DMS153 treated with DMSO at 0.1 percent for 48 hours (cell line): Measurements from ENCODE around the gene FLRT1.
A peak's percentile ranks its signal among the peaks of the same experiment; 100 is the strongest.

ENCODE experiments used
- DNase-seq: peaks from one replicate; lab custom pipeline; 2025; ENCODE audit not compliant: unreplicated experiment; lab: John Stamatoyannopoulos, UW

The FLRT1 gene

DNA sequence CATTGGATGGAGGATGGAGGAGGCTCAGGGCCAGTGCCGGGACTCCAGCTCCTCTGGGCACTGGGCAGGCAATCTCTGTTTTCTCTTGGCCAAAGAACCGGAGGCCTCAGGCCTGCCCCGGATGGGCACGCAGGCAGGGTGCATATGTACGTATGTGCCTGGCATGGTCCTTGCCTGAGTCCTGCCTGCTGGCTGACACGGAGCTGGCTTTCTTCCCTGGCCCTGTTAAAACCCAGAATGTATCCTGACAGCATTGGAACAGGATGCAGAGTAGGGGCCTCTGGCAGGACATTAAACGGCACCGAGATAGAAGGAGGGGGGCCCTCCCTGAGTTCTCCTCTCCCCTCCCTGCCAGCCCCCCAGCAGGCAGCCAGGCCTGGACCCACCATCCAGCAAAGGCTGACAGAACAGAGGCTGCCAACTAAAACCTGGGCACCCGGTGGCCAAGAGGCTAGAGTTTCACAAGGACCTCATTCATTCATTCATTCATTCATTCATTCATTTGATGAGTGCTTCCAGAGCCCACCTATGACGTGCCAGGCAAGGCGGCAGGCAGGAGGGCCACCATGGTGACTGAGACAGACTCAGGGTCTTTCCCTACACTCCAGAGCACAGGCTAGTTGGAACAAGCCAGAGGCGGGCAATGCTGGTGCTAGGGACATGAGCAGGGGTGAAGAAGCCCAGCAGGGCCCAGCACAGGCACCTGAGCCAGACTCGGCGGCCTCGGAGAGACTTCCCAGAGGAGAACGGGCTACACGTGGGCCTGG, 28.8 kb downstream of the FLRT1 start:
- DNase-seq = no peak

DNA sequence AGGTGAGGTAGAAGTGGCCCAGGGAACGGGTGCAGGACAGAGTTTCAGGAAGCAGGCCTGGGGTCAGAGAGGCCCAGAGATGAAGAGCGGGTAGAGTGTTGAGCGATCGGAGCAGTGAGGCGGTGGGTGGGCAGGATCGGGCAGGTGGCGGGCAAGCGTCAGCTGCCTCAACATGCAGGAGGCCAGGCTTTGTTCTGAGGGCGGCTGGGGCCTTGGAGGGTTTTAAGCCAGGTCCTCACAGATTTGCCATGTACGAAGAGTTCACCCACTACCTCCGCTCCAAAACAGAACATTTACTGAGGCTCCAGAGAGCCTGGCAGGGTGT, 29.4 kb downstream of the FLRT1 start:
- no peak for DNase-seq

DNA sequence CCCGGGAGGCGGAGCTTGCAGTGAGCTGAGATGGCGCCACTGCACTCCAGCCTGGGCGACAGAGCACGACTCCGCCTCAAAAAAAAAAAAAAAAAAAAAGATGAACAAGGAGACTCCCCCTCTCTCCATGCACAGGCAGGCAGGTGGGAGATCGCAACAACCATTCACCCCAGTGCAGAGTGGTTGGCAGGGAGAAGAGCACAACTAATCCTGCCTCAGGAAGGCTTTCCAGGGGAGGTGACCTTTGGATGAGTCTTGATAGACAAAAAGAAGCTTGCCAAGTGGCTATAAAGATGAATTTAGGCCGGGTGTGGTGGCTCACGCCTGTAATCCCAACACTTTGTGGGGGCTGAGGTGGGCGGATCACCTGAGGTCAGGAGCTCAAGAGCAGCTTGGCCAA, 30.0 kb downstream of the FLRT1 start:
- DNase-seq = no peak

GRCh38 chr11:64067230-64067993, 31.7 kb downstream of the FLRT1 start:
- DNase-seq = no peak

DNA sequence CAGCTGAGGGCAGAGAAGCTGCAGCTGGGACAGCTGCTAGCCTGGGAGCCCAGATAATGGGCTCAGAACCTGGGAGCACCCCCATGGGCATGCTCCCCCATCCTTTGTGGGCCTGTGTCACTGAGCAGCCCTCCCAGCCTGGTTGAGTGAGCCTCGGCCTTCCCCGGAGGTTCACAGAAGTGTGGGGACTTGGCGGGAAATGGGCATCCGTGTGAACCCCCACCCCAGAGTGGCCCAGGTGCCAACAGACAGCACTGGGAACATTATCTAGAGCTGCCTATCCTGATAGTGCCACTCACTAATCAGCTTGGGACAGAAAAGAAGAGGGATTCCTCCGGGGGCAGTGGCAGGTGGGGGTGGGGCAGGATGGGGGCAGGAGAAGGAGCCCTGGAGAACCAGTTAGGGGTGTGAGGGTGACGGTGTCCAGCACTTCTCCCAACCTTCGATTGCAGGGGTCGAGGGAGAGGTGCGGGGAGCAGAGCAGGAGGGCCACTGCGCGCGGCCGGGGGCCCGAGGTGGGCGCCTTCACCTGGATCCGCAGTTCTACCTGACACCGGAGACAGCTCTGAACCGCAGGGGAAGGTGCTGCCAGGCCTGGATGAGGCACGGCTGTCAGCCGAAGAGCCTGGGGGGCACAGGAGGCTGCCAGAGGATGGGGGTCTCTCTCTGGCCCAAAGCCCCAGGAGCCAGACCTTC, 33.1 kb downstream of the FLRT1 start:
- DNase-seq = no peak

DNA sequence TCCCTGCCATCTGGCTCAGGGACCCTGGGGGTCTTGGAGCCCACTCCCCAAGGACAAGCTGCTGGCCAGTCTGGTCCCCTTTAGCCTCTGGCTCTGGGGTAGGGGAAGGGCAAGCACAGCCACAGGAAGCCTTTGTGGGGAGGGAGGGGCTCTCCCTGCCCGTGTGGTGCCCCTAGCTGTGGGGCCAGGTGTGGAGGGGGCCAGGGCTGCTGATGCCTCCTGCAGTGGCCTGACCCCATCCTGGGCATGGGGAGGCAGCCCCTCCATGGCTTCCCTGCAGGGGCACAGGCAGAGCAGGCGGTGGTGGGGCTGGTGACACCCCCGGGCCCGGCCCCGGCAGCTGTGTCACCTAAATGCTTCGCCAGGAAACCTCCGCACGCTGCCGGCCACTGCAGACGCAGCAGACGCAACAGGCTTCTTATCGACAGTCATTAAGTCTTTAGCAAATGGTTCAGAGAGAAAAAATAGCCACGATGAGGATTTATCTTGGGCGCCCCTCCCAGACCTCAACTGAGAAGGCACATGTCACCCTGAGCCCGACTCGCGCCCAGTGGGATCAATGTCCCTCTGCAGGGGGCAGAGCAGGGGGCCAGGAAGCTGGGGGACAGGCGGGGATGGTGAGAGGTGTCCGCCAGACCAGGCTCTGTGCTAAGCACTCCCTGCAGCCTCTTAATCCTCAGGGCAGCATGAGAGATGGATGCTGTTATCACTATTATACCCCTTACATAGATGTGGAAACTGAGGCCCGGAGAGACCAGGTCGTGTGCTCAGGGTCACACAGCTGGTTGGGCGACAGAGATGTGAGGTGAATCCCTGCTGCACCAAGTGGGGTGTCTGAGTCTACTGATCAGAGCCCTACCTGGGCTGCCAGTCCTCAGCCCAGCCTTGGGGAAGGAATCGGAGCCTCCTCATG, 33.9 kb downstream of the FLRT1 start:
- DNase-seq = no peak

GRCh38 chr11:64070314-64070681, 34.6 kb downstream of the FLRT1 start:
- DNase-seq = no peak

DNA sequence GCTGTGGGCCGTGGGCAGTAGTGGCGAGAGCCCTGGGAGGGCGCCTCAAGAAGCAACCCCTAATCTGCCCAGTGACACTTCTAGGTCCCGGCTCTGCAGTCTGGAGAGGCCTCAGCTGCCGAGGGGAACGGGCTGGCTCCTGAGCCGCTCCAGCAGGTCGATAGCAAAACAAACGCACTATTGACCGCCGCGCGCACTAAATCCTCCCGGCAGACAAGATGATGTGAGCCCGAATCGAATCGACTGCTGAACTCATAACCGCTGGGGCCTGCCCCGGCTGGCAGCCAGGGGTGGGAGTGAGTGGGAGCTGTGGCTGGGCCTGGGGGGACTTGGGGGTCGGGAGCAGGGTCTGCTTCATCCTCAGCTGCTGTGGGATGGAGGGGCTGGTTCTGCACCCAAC, 36.1 kb downstream of the FLRT1 start:
- no peak for DNase-seq

DNA sequence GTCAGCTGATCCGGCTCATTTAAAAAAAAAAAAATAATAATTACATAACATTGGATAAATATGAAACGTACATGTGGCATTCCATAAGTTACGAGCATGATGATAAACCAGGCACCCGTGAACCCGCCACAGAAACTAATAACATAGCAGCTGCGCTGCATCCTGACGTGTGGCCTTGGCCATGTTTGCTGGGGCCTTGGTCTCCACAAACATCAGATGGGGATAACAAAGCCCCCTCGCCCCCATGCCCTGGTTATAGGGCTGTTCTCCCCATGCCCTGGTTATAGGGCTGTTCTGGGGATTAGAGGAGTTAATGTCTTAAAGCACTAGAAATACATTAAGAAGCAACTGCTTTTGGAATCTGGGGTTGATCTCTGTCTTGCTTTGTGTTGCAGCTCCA, 36.7 kb downstream of the FLRT1 start:
- no peak for DNase-seq

DNA sequence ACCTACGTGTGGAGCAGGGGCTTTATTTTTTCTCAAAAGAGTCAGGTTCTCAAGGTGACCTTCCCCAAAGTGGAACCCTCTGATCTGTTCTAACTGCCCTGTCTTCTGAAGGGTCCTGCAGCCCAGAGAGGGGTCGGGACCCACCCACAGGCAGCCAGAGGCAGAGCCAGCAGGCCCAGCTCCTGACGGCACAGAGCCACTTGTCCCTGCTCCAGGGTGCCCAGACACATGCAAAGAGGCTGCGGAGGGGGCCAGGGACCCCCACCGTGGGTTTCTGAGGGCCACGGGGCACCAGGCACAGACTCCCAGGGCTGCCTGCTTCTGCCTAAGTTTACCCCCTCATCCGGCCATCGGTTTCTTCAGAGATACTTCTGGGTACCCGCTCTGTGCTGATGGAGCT, 37.1 kb downstream of the FLRT1 start:
- no peak for DNase-seq

DNA sequence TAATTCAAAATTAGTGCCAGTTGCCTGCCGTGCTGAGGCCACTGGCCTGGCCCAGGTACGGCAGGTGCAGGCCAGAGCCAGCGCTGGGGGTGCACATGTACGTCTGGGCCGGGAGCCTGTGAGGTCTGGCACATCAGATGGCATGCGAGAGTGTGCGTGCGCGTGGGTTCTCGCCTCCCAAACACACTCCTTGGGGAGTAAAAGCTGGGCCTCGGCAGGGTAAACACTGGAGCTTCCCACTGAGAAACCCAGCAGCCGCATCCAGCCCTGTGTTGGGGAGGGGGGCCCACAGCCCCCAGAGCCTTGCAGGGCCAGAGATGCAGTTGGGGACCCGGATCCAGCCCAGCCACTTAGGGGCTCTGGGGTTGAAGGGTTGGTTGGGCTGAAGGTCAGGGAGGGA, 37.8 kb downstream of the FLRT1 start:
- DNase-seq = no peak

DNA sequence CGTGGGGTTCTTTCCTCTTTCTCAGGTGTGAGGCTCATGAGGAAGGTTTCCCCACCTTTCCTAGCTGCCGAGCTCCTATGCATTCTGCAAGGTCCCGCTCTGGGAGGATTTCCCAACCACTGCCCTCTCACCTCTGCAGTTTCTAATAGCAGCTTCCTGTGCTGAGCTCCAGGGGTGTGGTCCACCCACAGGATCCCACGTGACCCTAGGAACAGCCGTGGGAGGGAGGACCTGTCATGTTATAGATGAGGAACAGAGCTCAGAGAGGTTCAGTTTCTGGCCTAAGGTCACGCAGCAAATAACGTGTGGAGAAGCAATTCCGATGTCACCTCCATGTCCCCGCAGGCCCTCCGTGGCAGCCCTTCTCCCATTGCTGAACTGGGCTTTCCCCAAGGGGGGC, 38.5 kb downstream of the FLRT1 start:
- DNase-seq = no peak

DNA sequence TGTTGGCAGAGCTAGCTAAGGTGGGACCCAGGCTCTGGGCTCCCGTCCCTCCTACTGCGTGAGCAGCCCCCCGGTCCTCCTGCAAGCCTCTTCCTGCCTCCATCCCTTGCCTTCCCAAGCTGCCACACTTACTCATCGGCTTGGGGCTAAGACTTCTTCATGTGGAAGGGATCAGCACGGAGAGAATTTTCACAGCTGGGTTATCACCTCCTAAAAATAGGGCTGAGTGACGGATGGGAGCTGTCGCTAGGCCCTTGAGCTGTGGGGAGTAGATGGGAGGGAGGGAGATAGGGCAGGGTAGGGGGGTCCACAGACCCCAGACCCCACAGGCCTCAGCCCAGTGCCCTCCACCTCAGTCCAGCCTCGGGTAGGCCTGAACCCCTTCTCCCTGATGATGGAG, 41.0 kb downstream of the FLRT1 start:
- no peak for DNase-seq

DNA sequence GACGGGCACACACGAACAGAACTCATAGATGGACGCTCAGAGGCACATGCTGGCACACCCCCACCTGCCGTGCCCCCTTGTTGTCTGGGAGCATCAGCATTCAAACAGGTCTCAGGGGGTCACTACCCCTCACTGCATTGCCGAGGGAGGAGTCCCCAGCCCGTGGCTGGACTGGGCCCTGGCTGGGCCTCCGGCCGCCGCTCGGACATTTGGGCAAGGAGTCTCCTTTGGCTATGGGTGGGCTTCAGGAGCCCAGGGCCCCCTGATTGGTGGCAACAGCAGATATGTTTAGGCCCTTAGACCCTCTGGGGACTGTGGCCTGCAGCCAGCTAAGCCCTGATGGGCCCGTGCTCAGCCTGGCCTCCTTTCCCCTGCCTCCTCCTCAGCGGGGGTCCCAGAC, 41.9 kb downstream of the FLRT1 start:
- DNase-seq = no peak

DNA sequence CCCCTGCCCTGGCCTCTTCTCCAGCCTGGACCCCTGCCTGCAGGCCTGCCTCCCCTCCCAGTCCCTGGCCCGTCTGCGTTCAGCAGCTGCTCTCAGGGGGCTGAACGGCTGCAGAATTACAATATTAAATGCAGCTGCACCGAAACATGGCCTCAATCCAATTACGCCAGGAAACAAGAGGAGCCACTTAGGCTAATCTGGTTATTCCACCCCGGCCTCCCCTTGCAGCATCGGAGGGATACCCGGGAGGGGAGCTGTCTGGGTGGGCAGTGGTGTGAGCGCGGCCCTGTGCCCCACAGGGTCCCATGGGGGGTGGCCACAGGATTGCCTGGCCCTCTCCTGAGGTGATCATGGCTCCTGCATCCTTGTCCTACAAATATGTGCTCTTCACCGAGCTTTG, 42.6 kb downstream of the FLRT1 start:
- no peak for DNase-seq

DNA sequence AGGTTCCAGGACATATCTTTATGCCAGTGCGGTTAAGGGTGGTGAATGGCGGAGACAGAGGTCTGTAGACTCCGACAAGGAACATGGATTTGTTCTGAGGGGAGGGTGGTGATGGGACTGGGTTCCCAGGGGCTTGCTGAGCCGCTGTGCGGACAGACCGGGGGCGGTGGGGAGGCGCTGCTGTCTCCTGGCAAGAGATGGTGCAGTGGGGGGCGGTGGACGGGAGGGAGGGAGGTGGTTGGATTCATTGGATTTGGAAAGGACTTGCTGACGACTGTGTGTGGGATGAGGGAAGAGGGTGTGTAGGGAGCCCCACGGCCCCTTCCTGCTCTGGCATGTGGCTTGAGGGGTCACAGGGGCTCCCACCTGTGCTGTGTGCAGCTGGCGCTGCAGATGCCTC, 43.2 kb downstream of the FLRT1 start:
- DNase-seq = no peak

DNA sequence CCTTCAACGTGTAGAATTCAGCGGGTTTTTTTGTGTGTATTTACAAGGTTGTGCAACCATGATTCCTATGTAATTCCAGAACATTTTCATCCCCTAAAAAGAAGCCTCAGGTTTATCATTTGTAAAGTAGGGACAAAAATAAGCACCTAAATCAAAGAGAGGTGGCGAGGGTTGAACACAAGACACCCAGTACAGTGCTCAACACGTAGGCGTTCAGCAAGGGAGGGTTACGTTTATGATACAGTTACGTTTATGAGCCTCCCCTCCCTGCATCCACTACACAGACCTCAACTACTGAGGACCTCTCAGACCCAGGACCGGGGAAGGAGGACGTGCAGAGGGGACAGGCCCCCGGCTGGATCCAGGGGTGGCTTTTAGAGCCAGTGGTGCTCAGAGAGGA, 44.7 kb downstream of the FLRT1 start:
- DNase-seq = no peak

GRCh38 chr11:64081745-64082442, 46.2 kb downstream of the FLRT1 start:
- DNase-seq = peak; percentile 85

DNA sequence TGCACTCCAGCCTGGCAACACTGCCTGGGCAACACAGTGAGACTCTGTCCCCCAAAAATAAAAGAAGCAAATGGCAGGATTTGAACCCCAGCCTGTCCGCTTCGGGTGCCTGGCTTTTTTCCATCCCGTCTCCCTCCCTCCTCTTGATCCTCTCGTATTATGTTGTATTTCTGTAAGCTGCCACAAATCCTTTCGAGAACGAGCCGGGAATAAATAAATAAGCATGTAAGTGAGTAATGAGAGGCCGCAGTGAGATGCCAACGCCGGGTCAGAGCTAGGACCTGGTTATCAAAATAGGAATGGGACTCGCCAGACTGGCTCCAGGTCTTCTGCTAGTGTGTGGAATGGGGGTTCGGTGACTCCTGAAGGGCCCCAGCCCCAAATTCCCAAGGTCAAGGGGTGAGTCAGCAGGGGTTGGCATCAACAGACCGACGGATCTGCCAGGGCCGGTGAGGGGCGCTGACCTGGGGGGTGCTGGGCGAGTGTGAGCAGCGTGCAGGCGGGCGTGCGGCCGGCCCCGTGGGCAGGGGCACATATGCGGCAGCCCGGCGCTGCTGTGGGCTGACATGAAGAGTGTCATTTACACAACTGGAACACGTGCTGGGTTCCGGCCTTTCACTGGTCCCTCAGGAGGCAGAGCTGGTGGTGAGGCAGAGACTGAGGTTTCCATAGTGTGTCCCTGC, 47.8 kb downstream of the FLRT1 start:
- no peak for DNase-seq
